HG03108 (cell line): ENCODE data around the gene EGFL7.

Experiments used
- ATAC-seq: cut with Tn5 transposase; IDR thresholded peaks from one replicate; pipeline ENCODE4 v1.9.1; 2021; ENCODE audit warnings: moderate library complexity; ENCODE audit not compliant: unreplicated experiment

The EGFL7 gene

GRCh38 chr9:136714096-136714892, 51.6 kb downstream of the EGFL7 start:
- ATAC-seq = no peak

- no peak for ATAC-seq
Observed at GRCh38 chr9:136714893-136715274, 52.2 kb downstream of the EGFL7 start.

GRCh38 chr9:136717399-136717798, 54.7 kb downstream of the EGFL7 start:
- ATAC-seq = no peak

GRCh38 chr9:136718345-136719194, 55.9 kb downstream of the EGFL7 start:
- ATAC-seq = no peak

GRCh38 chr9:136719195-136719880, 56.6 kb downstream of the EGFL7 start:
- ATAC-seq = no peak

- no peak for ATAC-seq
Observed at GRCh38 chr9:136720251-136720897, 57.7 kb downstream of the EGFL7 start.

- ATAC-seq = no peak
Observed at GRCh38 chr9:136720898-136721338, 58.2 kb downstream of the EGFL7 start.

GRCh38 chr9:136721339-136722092, 58.8 kb downstream of the EGFL7 start:
- no peak for ATAC-seq
